Measurements from ENCODE around the gene CAPZB. TPM values are rescaled to one million over a fixed set of nuclear protein-coding genes. Genes with fewer than 3 reads are reported as not detected.

Gene CAPZB
- total and polyA plus RNA-seq, 12 donors = 99.7 to 386 (median 164) TPM

GRCh38 chr1:19359357-19359756, 126.0 kb downstream of the CAPZB start:
- Histone ChIP-seq H3K27ac (no peak overlapping the region), H3K27me3 (no peaks in the 10 kb centered on the region), H3K4me3 (no peak overlapping the region), H3K36me3 (replicated peaks in 1 of 2) (peaks cover 0 to 27% of the 10 kb centered on the region in 2 donors), H3K4me1 (replicated peaks in 1 of 2) (peaks cover 0 to 8% of the 10 kb centered on the region in 2 donors), H3K9me3 (replicated peaks in 1 of 3) (no peaks in the 10 kb centered on the region)
- TF ChIP-seq CTCF (IDR thresholded peaks at IDR 0.05) = no peak
- TF ChIP-seq POLR2A (IDR thresholded peaks at IDR 0.05) = no peak
- intact Hi-C loops (cut with DNase I) = no loop called here
- no peak for DNase-seq
- WGBS, 4 donors = 62 to 94% (median 84%) methylated on average over 5 to 11 of the region's 11 CpGs

- Histone ChIP-seq H3K27me3 (no peaks in the 10 kb centered on the region), H3K4me1 (replicated peaks in 1 of 2) (peaks cover 0 to 1% of the 10 kb centered on the region in 2 donors), H3K4me3 (no peak overlapping the region), H3K27ac (no peak overlapping the region), H3K9me3 (replicated peaks in 1 of 3) (no peaks in the 10 kb centered on the region), H3K36me3 (replicated peaks in 1 of 2) (peaks cover 0 to 34% of the 10 kb centered on the region in 2 donors)
- intact Hi-C loops (cut with DNase I) = no loop called here
- no peak for DNase-seq
- 86 to 95% (median 92%) methylated on average over 7 to 8 of the region's 8 CpGs for WGBS, 4 donors
- TF ChIP-seq CTCF (IDR thresholded peaks at IDR 0.05) (no peak), POLR2A (IDR thresholded peaks at IDR 0.05) (no peak)
These were observed 126.6 kb downstream of the CAPZB start for GRCh38 chr1:19358710-19359109.

- no peaks in the 10 kb centered on the region for H3K27me3 ChIP-seq
- H3K27ac ChIP-seq = no peak overlapping the region
- H3K4me3 ChIP-seq = no peak overlapping the region
- DNase-seq = no peak
- intact Hi-C loops (cut with DNase I) = no loop called here
- TF ChIP-seq POLR2A (IDR thresholded peaks at IDR 0.05) (no peak), CTCF (IDR thresholded peaks at IDR 0.05) (no peak)
- peaks cover 0 to 46% of the 10 kb centered on the region in 2 donors for H3K36me3 ChIP-seq (replicated peaks in 1 of 2)
- no peaks in the 10 kb centered on the region for H3K4me1 ChIP-seq (replicated peaks in 1 of 2)
- WGBS, 4 donors = 86 to 91% (median 90%) methylated on average over 10 to 13 of the region's 13 CpGs
- no peaks in the 10 kb centered on the region for H3K9me3 ChIP-seq (replicated peaks in 1 of 3)
These were observed 127.9 kb downstream of the CAPZB start for GRCh38 chr1:19357299-19357986.

- 85 to 98% (median 94%) methylated on average over 3 to 5 of the region's 5 CpGs for WGBS, 4 donors
- no peak for DNase-seq
- no peak overlapping the region for H3K4me3 ChIP-seq
- no peaks in the 10 kb centered on the region for H3K27me3 ChIP-seq
- H3K27ac ChIP-seq = no peak overlapping the region
- no peaks in the 10 kb centered on the region for H3K4me1 ChIP-seq (replicated peaks in 1 of 2)
- H3K36me3 ChIP-seq (replicated peaks in 1 of 2) = peaks cover 0 to 58% of the 10 kb centered on the region in 2 donors
- no peaks in the 10 kb centered on the region for H3K9me3 ChIP-seq (replicated peaks in 1 of 3)
- intact Hi-C loops (cut with DNase I) = no loop called here
- TF ChIP-seq CTCF (IDR thresholded peaks at IDR 0.05) = no peak
- TF ChIP-seq POLR2A (IDR thresholded peaks at IDR 0.05) = no peak
These were observed 129.1 kb downstream of the CAPZB start for GRCh38 chr1:19356266-19356665.

Data from adrenal gland (tissue), 12 donors.